Endothelial cell (in vitro differentiated cells): ENCODE data around the gene PPP3CA. TPM values are rescaled to one million over a fixed set of nuclear protein-coding genes. Genes with fewer than 3 reads are reported as not detected.
"Not testable (repeated sequence)": the region's sequence is repeated elsewhere in the genome, so short reads cannot be mapped to it uniquely, and the experiment has no call there.

Source experiments
- DNase-seq: peaks from one replicate; pipeline ENCODE4 v3.0.0; 2021; ENCODE audit warnings: low spot score
- H3K27ac Mint-ChIP-seq: one replicate; pipeline ENCODE4 v1.8.0; 2021; ENCODE audit warnings: mixed read lengths, inconsistent platforms; ENCODE audit not compliant: unreplicated experiment
- H3K27me3 Mint-ChIP-seq: one replicate; pipeline ENCODE4 v1.8.0; 2021; ENCODE audit warnings: mild to moderate bottlenecking, moderate library complexity, mixed read lengths, inconsistent platforms; ENCODE audit not compliant: unreplicated experiment
- H3K36me3 Mint-ChIP-seq: one replicate; pipeline ENCODE4 v1.8.0; 2021; ENCODE audit warnings: mild to moderate bottlenecking, low read depth, mixed read lengths, inconsistent platforms; ENCODE audit not compliant: unreplicated experiment
- H3K4me1 Mint-ChIP-seq: one replicate; pipeline ENCODE4 v1.8.0; 2021; ENCODE audit warnings: mild to moderate bottlenecking, mixed read lengths, inconsistent platforms; ENCODE audit not compliant: unreplicated experiment
- H3K4me3 Mint-ChIP-seq: one replicate; pipeline ENCODE4 v1.8.0; 2021; ENCODE audit warnings: mild to moderate bottlenecking, mixed read lengths, inconsistent platforms; ENCODE audit not compliant: unreplicated experiment
- H3K9me3 Mint-ChIP-seq: one replicate; pipeline ENCODE4 v1.8.0; 2021; ENCODE audit warnings: mixed read lengths, inconsistent platforms; ENCODE audit not compliant: unreplicated experiment
- total RNA-seq: library from RNA; stranded (reverse); fragmentation: NEBNext Ultra II Directional; extraction: Animal tissue kit (Norgen Biotek cat#: 25700); gene quantifications from one replicate; pipeline ENCODE4 v1.2.1, GENCODE V29; 2021; ENCODE audit not compliant: unreplicated experiment
- TF ChIP-seq, protein P1 (sequence below): fragments of 200-600 bp; sonication (generic); IDR thresholded peaks from one replicate; pipeline ENCODE4 v1.5.0; 2021; ENCODE audit warnings: antibody characterized with exemption; ENCODE audit not compliant: unreplicated experiment

The PPP3CA gene
- total RNA-seq, 1 donor from 2014 or later = 60.5 TPM

GRCh38 chr4:101136373-101137370, 210.7 kb downstream of the PPP3CA start:
- TF ChIP-seq, protein P1, sequence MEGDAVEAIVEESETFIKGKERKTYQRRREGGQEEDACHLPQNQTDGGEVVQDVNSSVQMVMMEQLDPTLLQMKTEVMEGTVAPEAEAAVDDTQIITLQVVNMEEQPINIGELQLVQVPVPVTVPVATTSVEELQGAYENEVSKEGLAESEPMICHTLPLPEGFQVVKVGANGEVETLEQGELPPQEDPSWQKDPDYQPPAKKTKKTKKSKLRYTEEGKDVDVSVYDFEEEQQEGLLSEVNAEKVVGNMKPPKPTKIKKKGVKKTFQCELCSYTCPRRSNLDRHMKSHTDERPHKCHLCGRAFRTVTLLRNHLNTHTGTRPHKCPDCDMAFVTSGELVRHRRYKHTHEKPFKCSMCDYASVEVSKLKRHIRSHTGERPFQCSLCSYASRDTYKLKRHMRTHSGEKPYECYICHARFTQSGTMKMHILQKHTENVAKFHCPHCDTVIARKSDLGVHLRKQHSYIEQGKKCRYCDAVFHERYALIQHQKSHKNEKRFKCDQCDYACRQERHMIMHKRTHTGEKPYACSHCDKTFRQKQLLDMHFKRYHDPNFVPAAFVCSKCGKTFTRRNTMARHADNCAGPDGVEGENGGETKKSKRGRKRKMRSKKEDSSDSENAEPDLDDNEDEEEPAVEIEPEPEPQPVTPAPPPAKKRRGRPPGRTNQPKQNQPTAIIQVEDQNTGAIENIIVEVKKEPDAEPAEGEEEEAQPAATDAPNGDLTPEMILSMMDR = no peak
- H3K27ac Mint-ChIP-seq = no peak overlapping the region

DNA sequence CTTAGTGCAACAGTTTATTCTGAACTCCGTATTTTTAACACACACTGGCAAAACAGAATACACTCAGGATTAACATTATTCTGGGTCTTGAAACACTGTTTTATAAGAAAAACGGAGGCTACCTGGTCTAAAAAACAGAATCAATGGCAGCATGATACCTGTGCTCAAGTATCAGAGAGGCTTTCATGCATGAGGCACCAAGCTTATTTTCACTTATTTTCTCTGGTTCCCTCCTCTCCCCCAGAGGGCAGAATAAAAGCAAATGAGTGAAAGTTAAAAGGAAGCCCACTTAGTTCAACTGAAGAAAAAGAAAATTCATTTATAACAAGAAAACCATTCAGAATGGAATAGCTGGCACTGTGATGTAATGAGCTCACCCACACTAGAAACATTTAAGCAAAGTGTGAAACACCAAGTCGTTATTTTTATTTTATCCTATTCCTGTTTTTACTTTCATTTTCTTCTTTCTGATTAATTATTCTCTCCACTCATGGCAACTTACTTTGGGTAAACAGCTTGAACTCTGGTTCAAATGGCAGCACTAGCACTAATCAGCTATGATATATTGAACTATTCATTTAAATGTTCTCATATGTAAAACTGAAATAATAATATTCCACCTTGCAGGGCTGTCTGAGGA, 211.8 kb downstream of the PPP3CA start:
- no peak overlapping the region for H3K27ac Mint-ChIP-seq
- TF ChIP-seq, protein P1 = no peak
- DNase-seq = no peak
- no peaks in the 10 kb centered on the region for H3K36me3 Mint-ChIP-seq
- no peaks in the 10 kb centered on the region for H3K9me3 Mint-ChIP-seq
- no peak overlapping the region for H3K4me3 Mint-ChIP-seq
- H3K4me1 Mint-ChIP-seq = no peaks in the 10 kb centered on the region
- H3K27me3 Mint-ChIP-seq = no peaks in the 10 kb centered on the region

More at GRCh38 chr4:101136373-101137370, 210.7 kb downstream of the PPP3CA start:
- H3K9me3 Mint-ChIP-seq = no peaks in the 10 kb centered on the region
- peaks cover 2% of the 10 kb centered on the region for H3K27me3 Mint-ChIP-seq
- H3K36me3 Mint-ChIP-seq = peaks cover 5% of the 10 kb centered on the region
- no peak overlapping the region for H3K4me3 Mint-ChIP-seq
- no peak for DNase-seq
- H3K4me1 Mint-ChIP-seq = peaks cover 5% of the 10 kb centered on the region

GRCh38 chr4:101131058-101131457, 216.3 kb downstream of the PPP3CA start:
- not testable (repeated sequence) for H3K9me3 Mint-ChIP-seq, H3K27me3 Mint-ChIP-seq, H3K36me3 Mint-ChIP-seq, H3K4me3 Mint-ChIP-seq, DNase-seq, H3K27ac Mint-ChIP-seq, H3K4me1 Mint-ChIP-seq

GRCh38 chr4:101128898-101129297, 218.4 kb downstream of the PPP3CA start:
- not testable (repeated sequence) for H3K27me3 Mint-ChIP-seq, H3K36me3 Mint-ChIP-seq, H3K27ac Mint-ChIP-seq, H3K9me3 Mint-ChIP-seq, DNase-seq, H3K4me1 Mint-ChIP-seq, H3K4me3 Mint-ChIP-seq

DNA sequence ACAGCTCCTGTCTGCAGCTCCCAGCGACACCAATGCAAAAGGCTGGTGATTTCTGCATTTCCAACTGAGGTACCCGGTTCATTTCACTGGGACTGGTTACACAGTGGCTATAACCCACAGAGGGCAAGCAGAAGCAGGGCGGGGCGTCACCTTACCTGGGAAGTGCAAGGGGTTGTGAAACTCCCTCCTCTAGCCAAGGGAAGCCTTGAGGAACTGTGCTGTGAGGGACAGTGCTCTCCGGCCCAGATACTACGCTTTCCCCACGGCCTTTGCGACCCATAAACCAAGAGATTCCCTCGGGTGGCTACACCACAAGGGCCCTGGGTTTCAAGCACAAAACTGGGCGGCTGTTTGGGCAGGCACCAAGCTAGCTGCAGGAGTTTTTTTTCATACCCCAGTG, 218.9 kb downstream of the PPP3CA start:
- Mint-ChIP-seq H3K27me3 (no peaks in the 10 kb centered on the region), H3K9me3 (no peaks in the 10 kb centered on the region), H3K4me3 (no peak overlapping the region), H3K27ac (no peak overlapping the region), H3K36me3 (no peaks in the 10 kb centered on the region), H3K4me1 (peaks cover 5% of the 10 kb centered on the region)
- no peak for DNase-seq
- TF ChIP-seq, protein P1 = no peak
